Measurements from ENCODE around the gene CDK14.

The CDK14 gene

GRCh38 chr7:90835861-90836260 is 239.7 kb downstream of the CDK14 start:
- H3K9me3 Mint-ChIP-seq = peaks cover 24% of the 10 kb centered on the region
- DNase-seq (no peak), ATAC-seq (no peak)
- H3K4me3 Mint-ChIP-seq = no peak overlapping the region
- no peaks in the 10 kb centered on the region for H3K27me3 Mint-ChIP-seq
- no peak overlapping the region for H3K27ac Mint-ChIP-seq
- H3K4me1 Mint-ChIP-seq = no peaks in the 10 kb centered on the region
- peaks cover 2% of the 10 kb centered on the region for H3K36me3 Mint-ChIP-seq (ENCODE audit: low read depth)

- Mint-ChIP-seq H3K27me3 (no peaks in the 10 kb centered on the region), H3K4me3 (no peak overlapping the region), H3K27ac (no peak overlapping the region), H3K4me1 (no peaks in the 10 kb centered on the region), H3K36me3 (ENCODE audit: low read depth) (peaks cover 2% of the 10 kb centered on the region), H3K9me3 (peaks cover 19% of the 10 kb centered on the region)
- DNase-seq (no peak), ATAC-seq (no peak)
These were observed 240.8 kb downstream of the CDK14 start for GRCh38 chr7:90836937-90837336.

GRCh38 chr7:90838799-90839198 is 242.7 kb downstream of the CDK14 start:
- no peak for ATAC-seq
- H3K4me3 Mint-ChIP-seq = no peak overlapping the region
- H3K27ac Mint-ChIP-seq = no peak overlapping the region
- peaks cover 19% of the 10 kb centered on the region for H3K9me3 Mint-ChIP-seq
- no peaks in the 10 kb centered on the region for H3K27me3 Mint-ChIP-seq
- no peaks in the 10 kb centered on the region for H3K4me1 Mint-ChIP-seq
- H3K36me3 Mint-ChIP-seq (ENCODE audit: low read depth) = peaks cover 2% of the 10 kb centered on the region
- no peak for DNase-seq

GRCh38 chr7:90839316-90839715 is 243.2 kb downstream of the CDK14 start:
- no peak overlapping the region for H3K4me3 Mint-ChIP-seq
- no peaks in the 10 kb centered on the region for H3K27me3 Mint-ChIP-seq
- no peak for ATAC-seq
- no peaks in the 10 kb centered on the region for H3K4me1 Mint-ChIP-seq
- H3K9me3 Mint-ChIP-seq = peaks cover 19% of the 10 kb centered on the region
- H3K36me3 Mint-ChIP-seq (ENCODE audit: low read depth) = peaks cover 2% of the 10 kb centered on the region
- H3K27ac Mint-ChIP-seq = no peak overlapping the region
- no peak for DNase-seq

- Mint-ChIP-seq H3K4me1 (no peaks in the 10 kb centered on the region), H3K4me3 (no peak overlapping the region), H3K9me3 (peaks cover 15% of the 10 kb centered on the region), H3K27ac (no peak overlapping the region), H3K36me3 (ENCODE audit: low read depth) (peaks cover 2% of the 10 kb centered on the region), H3K27me3 (no peaks in the 10 kb centered on the region)
- ATAC-seq (no peak), DNase-seq (no peak)
These were observed 243.7 kb downstream of the CDK14 start for GRCh38 chr7:90839727-90840291.

GRCh38 chr7:90841759-90842429 is 245.8 kb downstream of the CDK14 start:
- no peaks in the 10 kb centered on the region for H3K27me3 Mint-ChIP-seq
- H3K36me3 Mint-ChIP-seq (ENCODE audit: low read depth) = peaks cover 2% of the 10 kb centered on the region
- H3K4me1 Mint-ChIP-seq = no peaks in the 10 kb centered on the region
- no peak overlapping the region for H3K27ac Mint-ChIP-seq
- no peak overlapping the region for H3K4me3 Mint-ChIP-seq
- DNase-seq (no peak), ATAC-seq (no peak)
- H3K9me3 Mint-ChIP-seq = peaks cover 11% of the 10 kb centered on the region

- H3K9me3 Mint-ChIP-seq = peaks cover 11% of the 10 kb centered on the region
- DNase-seq (no peak), ATAC-seq (no peak)
- H3K36me3 Mint-ChIP-seq (ENCODE audit: low read depth) = peaks cover 2% of the 10 kb centered on the region
- H3K4me3 Mint-ChIP-seq = no peak overlapping the region
- H3K27ac Mint-ChIP-seq = no peak overlapping the region
- no peaks in the 10 kb centered on the region for H3K27me3 Mint-ChIP-seq
- H3K4me1 Mint-ChIP-seq = no peaks in the 10 kb centered on the region
These were observed 246.3 kb downstream of the CDK14 start for GRCh38 chr7:90842430-90842788.

- Mint-ChIP-seq H3K27ac (no peak overlapping the region), H3K36me3 (ENCODE audit: low read depth) (no peaks in the 10 kb centered on the region), H3K27me3 (no peaks in the 10 kb centered on the region), H3K4me3 (no peak overlapping the region), H3K9me3 (peaks cover 7% of the 10 kb centered on the region), H3K4me1 (no peaks in the 10 kb centered on the region)
- DNase-seq (no peak), ATAC-seq (no peak)
These were observed 247.4 kb downstream of the CDK14 start for GRCh38 chr7:90843472-90843871.

- H3K27me3 Mint-ChIP-seq = no peaks in the 10 kb centered on the region
- ATAC-seq = no peak
- no peak overlapping the region for H3K27ac Mint-ChIP-seq
- no peaks in the 10 kb centered on the region for H3K9me3 Mint-ChIP-seq
- no peaks in the 10 kb centered on the region for H3K4me1 Mint-ChIP-seq
- DNase-seq = no peak
- H3K36me3 Mint-ChIP-seq (ENCODE audit: low read depth) = no peaks in the 10 kb centered on the region
- H3K4me3 Mint-ChIP-seq = no peak overlapping the region
These were observed 248.3 kb downstream of the CDK14 start for GRCh38 chr7:90844421-90844820.

GRCh38 chr7:90846192-90846591 is 250.1 kb downstream of the CDK14 start:
- Mint-ChIP-seq H3K27ac (no peak overlapping the region), H3K27me3 (no peaks in the 10 kb centered on the region), H3K9me3 (no peaks in the 10 kb centered on the region), H3K4me3 (no peak overlapping the region), H3K36me3 (ENCODE audit: low read depth) (no peaks in the 10 kb centered on the region), H3K4me1 (no peaks in the 10 kb centered on the region)
- DNase-seq = no peak
- ATAC-seq = no peak

GRCh38 chr7:90850066-90850465 is 253.9 kb downstream of the CDK14 start:
- no peak for DNase-seq
- Mint-ChIP-seq H3K27me3 (no peaks in the 10 kb centered on the region), H3K4me3 (no peak overlapping the region), H3K36me3 (ENCODE audit: low read depth) (no peaks in the 10 kb centered on the region), H3K4me1 (no peaks in the 10 kb centered on the region), H3K27ac (no peak overlapping the region), H3K9me3 (no peaks in the 10 kb centered on the region)
- ATAC-seq = no peak

GRCh38 chr7:90850471-90850870 is 254.3 kb downstream of the CDK14 start:
- Mint-ChIP-seq H3K4me3 (no peak overlapping the region), H3K27ac (no peak overlapping the region), H3K4me1 (no peaks in the 10 kb centered on the region), H3K9me3 (no peaks in the 10 kb centered on the region), H3K36me3 (ENCODE audit: low read depth) (no peaks in the 10 kb centered on the region), H3K27me3 (no peaks in the 10 kb centered on the region)
- DNase-seq (no peak), ATAC-seq (no peak)

- H3K4me1 Mint-ChIP-seq = no peaks in the 10 kb centered on the region
- no peaks in the 10 kb centered on the region for H3K27me3 Mint-ChIP-seq
- no peaks in the 10 kb centered on the region for H3K9me3 Mint-ChIP-seq
- no peak for DNase-seq
- H3K27ac Mint-ChIP-seq = no peak overlapping the region
- no peaks in the 10 kb centered on the region for H3K36me3 Mint-ChIP-seq (ENCODE audit: low read depth)
- no peak overlapping the region for H3K4me3 Mint-ChIP-seq
- ATAC-seq = no peak
These were observed 257.1 kb downstream of the CDK14 start for GRCh38 chr7:90853205-90853604.

- Mint-ChIP-seq H3K27ac (no peak overlapping the region), H3K9me3 (no peaks in the 10 kb centered on the region), H3K27me3 (no peaks in the 10 kb centered on the region), H3K4me3 (no peak overlapping the region), H3K4me1 (no peaks in the 10 kb centered on the region), H3K36me3 (ENCODE audit: low read depth) (no peaks in the 10 kb centered on the region)
- no peak for ATAC-seq
- DNase-seq = no peak
These were observed 260.4 kb downstream of the CDK14 start for GRCh38 chr7:90856351-90857070.

GRCh38 chr7:90857603-90858002 is 261.5 kb downstream of the CDK14 start:
- Mint-ChIP-seq H3K4me3 (no peak overlapping the region), H3K27me3 (no peaks in the 10 kb centered on the region), H3K27ac (no peak overlapping the region), H3K4me1 (no peaks in the 10 kb centered on the region), H3K36me3 (ENCODE audit: low read depth) (no peaks in the 10 kb centered on the region), H3K9me3 (no peaks in the 10 kb centered on the region)
- no peak for ATAC-seq
- DNase-seq = no peak
